ENCODE results near the gene PRKCE. TPM values are rescaled to one million over a fixed set of nuclear protein-coding genes. Genes with fewer than 3 reads are reported as not detected.
A peak's percentile ranks its signal among the peaks of the same experiment; 100 is the strongest.

The PRKCE gene
- total and polyA plus RNA-seq, 4 donors = 2.5 to 38.6 (median 5.8) TPM

GRCh38 chr2:46230115-46230571, 578.7 kb downstream of the PRKCE start:
- peak overlapping the region; percentile 63 to 89 for H3K27ac ChIP-seq (ENCODE audit: low read depth in 1 of 2, low read length in 2 of 2)
- peaks cover 0 to 18% (median 16%) of the 10 kb centered on the region in 4 donors for H3K4me1 ChIP-seq (ENCODE audit: control insufficient read depth in 4 of 4, insufficient read depth in 4 of 4, low read length in 3 of 4)
- no peaks in the 10 kb centered on the region for H3K36me3 ChIP-seq (ENCODE audit: control insufficient read depth in 4 of 4, insufficient read depth in 3 of 4, low read depth in 1 of 4, low read length in 3 of 4)
- 40% methylated on average over 6 of the region's 6 CpGs for WGBS
- TF ChIP-seq RAD21 (IDR thresholded peaks at IDR 0.05) (peak; percentile 94), ATF3 (IDR thresholded peaks at IDR 0.05) (no peak), TAF1 (conservative IDR thresholded peaks at IDR 0.05) (no peak), HNF4A (conservative IDR thresholded peaks at IDR 0.05) (peak; percentile 19 to 37), FOXA2 (IDR thresholded peaks at IDR 0.05) (no peak), CTCF (IDR thresholded peaks at IDR 0.05; ENCODE audit: low read depth, low read length, missing input control) (peak; percentile 59), FOXA1 (IDR thresholded peaks at IDR 0.05) (no peak), ZBTB33 (IDR thresholded peaks at IDR 0.05) (no peak), RXRA (IDR thresholded peaks at IDR 0.05) (peak; percentile 53 to 57), HNF4G (IDR thresholded peaks at IDR 0.05) (peak; percentile 11)
- H3K27me3 ChIP-seq (ENCODE audit: control insufficient read depth in 4 of 4, insufficient read depth in 4 of 4, low read length in 3 of 4) = no peaks in the 10 kb centered on the region
- DNase-seq (ENCODE audit: low spot score) = no peak
- H3K9me3 ChIP-seq (ENCODE audit: control insufficient read depth in 4 of 4, low read length in 3 of 4) = no peaks in the 10 kb centered on the region
- no peak overlapping the region for H3K9ac ChIP-seq (ENCODE audit: low read depth in 1 of 2, low read length in 2 of 2)
- H3K4me3 ChIP-seq (ENCODE audit: low read depth in 1 of 3, low read length in 3 of 3) = no peak overlapping the region

GRCh38 chr2:46230677-46231425, 579.4 kb downstream of the PRKCE start:
- TF ChIP-seq NR2F2 (IDR thresholded peaks at IDR 0.05) (peak; percentile 9), YY1 (IDR thresholded peaks at IDR 0.05) (no peak)
- Histone ChIP-seq H3K9me3 (ENCODE audit: control insufficient read depth in 4 of 4, low read length in 3 of 4) (no peaks in the 10 kb centered on the region), H3K4me1 (ENCODE audit: control insufficient read depth in 4 of 4, insufficient read depth in 4 of 4, low read length in 3 of 4) (peaks cover 0 to 18% (median 16%) of the 10 kb centered on the region in 4 donors), H3K27me3 (ENCODE audit: control insufficient read depth in 4 of 4, insufficient read depth in 4 of 4, low read length in 3 of 4) (no peaks in the 10 kb centered on the region), H3K36me3 (ENCODE audit: control insufficient read depth in 4 of 4, insufficient read depth in 3 of 4, low read depth in 1 of 4, low read length in 3 of 4) (no peaks in the 10 kb centered on the region), H3K27ac (ENCODE audit: low read depth in 1 of 2, low read length in 2 of 2) (peak overlapping the region; percentile 63 to 89), H3K9ac (ENCODE audit: low read depth in 1 of 2, low read length in 2 of 2) (no peak overlapping the region), H3K4me3 (ENCODE audit: low read depth in 1 of 3, low read length in 3 of 3) (no peak overlapping the region)
- 87% methylated on average over 4 of the region's 4 CpGs for WGBS
- no peak for DNase-seq (ENCODE audit: low spot score)

- H3K27ac ChIP-seq (ENCODE audit: low read depth in 1 of 2, low read length in 2 of 2) = no peak overlapping the region
- 95% methylated on average over 5 of the region's 5 CpGs for WGBS
- H3K27me3 ChIP-seq (ENCODE audit: control insufficient read depth in 4 of 4, insufficient read depth in 4 of 4, low read length in 3 of 4) = no peaks in the 10 kb centered on the region
- TF ChIP-seq MAX (IDR thresholded peaks at IDR 0.05) (no peak), HNF4A (conservative IDR thresholded peaks at IDR 0.05) (no peak), TAF1 (conservative IDR thresholded peaks at IDR 0.05) (no peak), HNF4G (IDR thresholded peaks at IDR 0.05) (no peak), FOXA1 (IDR thresholded peaks at IDR 0.05) (no peak), RAD21 (IDR thresholded peaks at IDR 0.05) (no peak), EGR1 (IDR thresholded peaks at IDR 0.05; ENCODE audit: low read depth in 2 of 2) (no peak), YY1 (IDR thresholded peaks at IDR 0.05) (no peak), ATF3 (IDR thresholded peaks at IDR 0.05) (no peak), REST (IDR thresholded peaks at IDR 0.05) (no peak), RXRA (IDR thresholded peaks at IDR 0.05) (no peak), ZBTB33 (IDR thresholded peaks at IDR 0.05) (no peak), JUND (IDR thresholded peaks at IDR 0.05) (no peak)
These were observed 580.2 kb downstream of the PRKCE start for GRCh38 chr2:46231721-46232120.

More at GRCh38 chr2:46231721-46232120, 580.2 kb downstream of the PRKCE start:
- Histone ChIP-seq H3K9me3 (ENCODE audit: control insufficient read depth in 4 of 4, low read length in 3 of 4) (no peaks in the 10 kb centered on the region), H3K36me3 (ENCODE audit: control insufficient read depth in 4 of 4, insufficient read depth in 3 of 4, low read depth in 1 of 4, low read length in 3 of 4) (no peaks in the 10 kb centered on the region), H3K4me3 (ENCODE audit: low read depth in 1 of 3, low read length in 3 of 3) (no peak overlapping the region), H3K9ac (ENCODE audit: low read depth in 1 of 2, low read length in 2 of 2) (no peak overlapping the region), H3K4me1 (ENCODE audit: control insufficient read depth in 4 of 4, insufficient read depth in 4 of 4, low read length in 3 of 4) (peaks cover 0 to 18% (median 16%) of the 10 kb centered on the region in 4 donors)
- DNase-seq (ENCODE audit: low spot score) = no peak

Data from liver (tissue), 9 donors.